ENCODE measurements around the gene MOV10L1. TPM values are rescaled to one million over a fixed set of nuclear protein-coding genes. Genes with fewer than 3 reads are reported as not detected.
A peak's percentile ranks its signal among the peaks of the same experiment; 100 is the strongest.

Gene MOV10L1
- total RNA-seq, 4 donors from 2014 or later = 0.67 TPM; not detected in 3

- Histone ChIP-seq H3K27ac (no peak overlapping the region), H3K36me3 (no peaks in the 10 kb centered on the region), H3K4me3 (no peak overlapping the region), H3K27me3 (no peaks in the 10 kb centered on the region), H3K4me1 (peaks cover 0 to 11% (median 0%) of the 10 kb centered on the region in 4 donors), H3K9me3 (no peaks in the 10 kb centered on the region)
- no peak for DNase-seq
- TF ChIP-seq POLR2A (IDR thresholded peaks at IDR 0.05) = no peak
- TF ChIP-seq, protein P1, sequence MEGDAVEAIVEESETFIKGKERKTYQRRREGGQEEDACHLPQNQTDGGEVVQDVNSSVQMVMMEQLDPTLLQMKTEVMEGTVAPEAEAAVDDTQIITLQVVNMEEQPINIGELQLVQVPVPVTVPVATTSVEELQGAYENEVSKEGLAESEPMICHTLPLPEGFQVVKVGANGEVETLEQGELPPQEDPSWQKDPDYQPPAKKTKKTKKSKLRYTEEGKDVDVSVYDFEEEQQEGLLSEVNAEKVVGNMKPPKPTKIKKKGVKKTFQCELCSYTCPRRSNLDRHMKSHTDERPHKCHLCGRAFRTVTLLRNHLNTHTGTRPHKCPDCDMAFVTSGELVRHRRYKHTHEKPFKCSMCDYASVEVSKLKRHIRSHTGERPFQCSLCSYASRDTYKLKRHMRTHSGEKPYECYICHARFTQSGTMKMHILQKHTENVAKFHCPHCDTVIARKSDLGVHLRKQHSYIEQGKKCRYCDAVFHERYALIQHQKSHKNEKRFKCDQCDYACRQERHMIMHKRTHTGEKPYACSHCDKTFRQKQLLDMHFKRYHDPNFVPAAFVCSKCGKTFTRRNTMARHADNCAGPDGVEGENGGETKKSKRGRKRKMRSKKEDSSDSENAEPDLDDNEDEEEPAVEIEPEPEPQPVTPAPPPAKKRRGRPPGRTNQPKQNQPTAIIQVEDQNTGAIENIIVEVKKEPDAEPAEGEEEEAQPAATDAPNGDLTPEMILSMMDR (IDR thresholded peaks at IDR 0.05) = no peak
These were observed 58.3 kb downstream of the MOV10L1 start for GRCh38 chr22:50148166-50148500.

GRCh38 chr22:50148991-50149721, 59.4 kb downstream of the MOV10L1 start:
- H3K27ac ChIP-seq = no peak overlapping the region
- no peak for TF ChIP-seq POLR2A (IDR thresholded peaks at IDR 0.05)
- TF ChIP-seq, protein P1 (IDR thresholded peaks at IDR 0.05) = peak; percentile 69 to 84 (median 80)
- H3K4me3 ChIP-seq = no peak overlapping the region
- peak; percentile 68 to 85 (median 82) for DNase-seq
- peaks cover 0 to 11% (median 0%) of the 10 kb centered on the region in 4 donors for H3K4me1 ChIP-seq
- no peaks in the 10 kb centered on the region for H3K27me3 ChIP-seq
- no peaks in the 10 kb centered on the region for H3K36me3 ChIP-seq
- H3K9me3 ChIP-seq = no peaks in the 10 kb centered on the region

- peaks cover 0 to 11% (median 0%) of the 10 kb centered on the region in 4 donors for H3K4me1 ChIP-seq
- TF ChIP-seq POLR2A (IDR thresholded peaks at IDR 0.05) = no peak
- TF ChIP-seq, protein P1 (IDR thresholded peaks at IDR 0.05) = no peak
- no peak for DNase-seq
These were observed 60.6 kb downstream of the MOV10L1 start for GRCh38 chr22:50150161-50151129.

DNA sequence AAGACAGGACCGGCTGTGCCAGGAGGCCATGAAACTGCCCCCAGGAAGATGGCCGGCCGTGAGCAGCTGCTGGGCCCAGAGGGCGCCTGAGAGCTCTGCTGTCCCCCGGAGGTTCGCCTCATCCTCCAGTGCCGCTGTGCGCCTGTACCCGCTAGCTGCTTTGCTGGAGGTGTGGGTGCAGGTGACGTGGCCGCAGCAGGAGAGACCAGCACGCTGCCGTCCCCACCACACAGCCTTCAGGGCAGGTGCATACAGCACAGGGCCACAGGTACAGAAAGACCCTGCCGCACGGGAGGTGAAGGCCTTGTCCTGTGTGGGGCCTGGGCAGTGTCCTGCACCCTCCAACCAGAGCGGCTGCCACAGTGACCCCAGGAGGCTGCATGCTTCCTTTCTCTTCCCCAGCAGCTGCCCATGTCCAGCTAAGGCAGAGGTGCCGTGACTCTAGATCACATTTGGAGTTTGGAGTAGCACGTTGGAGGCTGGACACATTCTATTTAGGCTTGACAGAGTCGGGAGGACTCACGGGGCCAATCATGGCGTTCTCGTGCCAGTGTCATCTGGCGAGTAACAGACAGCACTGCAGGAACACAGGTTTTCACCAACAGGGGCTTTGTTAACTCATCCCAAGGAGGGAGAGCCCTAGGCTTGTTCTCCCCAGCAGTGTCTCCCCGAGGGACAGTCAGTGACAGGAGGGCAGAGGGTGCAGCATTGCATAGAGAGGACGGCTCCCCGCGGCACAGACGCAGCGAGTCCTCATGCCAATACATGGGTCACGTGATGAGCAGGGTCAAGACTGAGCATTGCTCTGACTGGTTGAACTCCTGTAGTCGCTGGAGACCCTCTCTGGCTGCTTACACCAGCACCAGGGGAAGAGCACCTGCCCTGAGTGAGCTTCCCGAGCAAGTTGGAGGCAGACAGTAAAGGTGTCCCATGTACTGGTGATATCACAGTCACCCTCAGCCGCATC, 62.0 kb downstream of the MOV10L1 start:
- Histone ChIP-seq H3K27ac (no peak overlapping the region), H3K4me1 (no peaks in the 10 kb centered on the region), H3K27me3 (no peaks in the 10 kb centered on the region)

More at GRCh38 chr22:50150161-50151129, 60.6 kb downstream of the MOV10L1 start:
- no peaks in the 10 kb centered on the region for H3K9me3 ChIP-seq
- no peaks in the 10 kb centered on the region for H3K36me3 ChIP-seq
- H3K4me3 ChIP-seq = no peak overlapping the region
- no peaks in the 10 kb centered on the region for H3K27me3 ChIP-seq
- H3K27ac ChIP-seq = no peak overlapping the region

More for the DNA sequence above, 62.0 kb downstream of the MOV10L1 start:
- DNase-seq = peak in 1 of 3 donors; percentile 45
- Histone ChIP-seq H3K9me3 (no peaks in the 10 kb centered on the region), H3K4me3 (no peak overlapping the region), H3K36me3 (no peaks in the 10 kb centered on the region)
- no peak for TF ChIP-seq POLR2A (IDR thresholded peaks at IDR 0.05)
- TF ChIP-seq, protein P1 (IDR thresholded peaks at IDR 0.05) = no peak

Data from Peyer's patch (tissue), 4 donors.